ENCODE data around the gene DUSP7.

DUSP7 gene

DNA sequence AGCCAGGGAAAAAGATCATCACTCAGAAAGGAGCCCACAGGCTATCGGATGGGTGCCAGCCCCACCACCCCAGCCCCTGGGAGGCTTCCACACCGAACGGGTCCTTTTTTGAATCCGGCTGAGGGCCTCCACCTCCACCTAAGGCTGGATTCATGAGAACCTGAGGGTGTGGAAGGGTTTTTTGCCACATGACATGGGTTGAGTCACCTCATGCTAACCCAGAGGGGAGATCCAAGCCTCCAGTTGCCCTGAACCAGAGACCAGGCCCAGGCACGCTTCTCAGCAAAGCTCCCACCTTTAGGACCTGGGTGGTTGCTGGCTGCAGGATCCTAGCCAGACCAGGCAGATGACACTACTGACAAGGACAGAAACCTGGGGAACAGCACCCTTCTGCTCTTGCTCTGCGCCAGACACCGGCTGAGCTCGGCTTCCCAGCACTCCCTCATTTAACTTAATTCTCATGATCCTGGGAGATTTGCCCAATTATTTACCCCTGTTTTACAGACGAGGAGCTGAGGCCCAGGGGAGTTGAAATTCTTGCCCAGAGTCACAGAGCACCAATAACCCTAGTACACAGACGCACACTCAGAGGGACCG, 25.6 kb downstream of the DUSP7 start:
- Histone ChIP-seq H3K36me3 (ENCODE audit: insufficient read depth) (no peaks in the 10 kb centered on the region), H2AFZ (ENCODE audit: low read depth) (no peak overlapping the region), H3K79me2 (ENCODE audit: insufficient read depth, low read depth) (no peaks in the 10 kb centered on the region), H4K20me1 (ENCODE audit: insufficient read depth) (no peaks in the 10 kb centered on the region), H3K4me1 (ENCODE audit: low read depth, poor library complexity, severe bottlenecking) (no peaks in the 10 kb centered on the region), H3K4me2 (no peak overlapping the region), H3K9ac (no peak overlapping the region), H3K4me3 (IDR thresholded peaks at IDR 0.05; ENCODE audit: insufficient read depth, low read depth, low read length) (no peak overlapping the region), H3K27ac (no peak overlapping the region), H3K27me3 (ENCODE audit: insufficient read depth, low read depth) (no peaks in the 10 kb centered on the region)
- TF ChIP-seq, protein P1, sequence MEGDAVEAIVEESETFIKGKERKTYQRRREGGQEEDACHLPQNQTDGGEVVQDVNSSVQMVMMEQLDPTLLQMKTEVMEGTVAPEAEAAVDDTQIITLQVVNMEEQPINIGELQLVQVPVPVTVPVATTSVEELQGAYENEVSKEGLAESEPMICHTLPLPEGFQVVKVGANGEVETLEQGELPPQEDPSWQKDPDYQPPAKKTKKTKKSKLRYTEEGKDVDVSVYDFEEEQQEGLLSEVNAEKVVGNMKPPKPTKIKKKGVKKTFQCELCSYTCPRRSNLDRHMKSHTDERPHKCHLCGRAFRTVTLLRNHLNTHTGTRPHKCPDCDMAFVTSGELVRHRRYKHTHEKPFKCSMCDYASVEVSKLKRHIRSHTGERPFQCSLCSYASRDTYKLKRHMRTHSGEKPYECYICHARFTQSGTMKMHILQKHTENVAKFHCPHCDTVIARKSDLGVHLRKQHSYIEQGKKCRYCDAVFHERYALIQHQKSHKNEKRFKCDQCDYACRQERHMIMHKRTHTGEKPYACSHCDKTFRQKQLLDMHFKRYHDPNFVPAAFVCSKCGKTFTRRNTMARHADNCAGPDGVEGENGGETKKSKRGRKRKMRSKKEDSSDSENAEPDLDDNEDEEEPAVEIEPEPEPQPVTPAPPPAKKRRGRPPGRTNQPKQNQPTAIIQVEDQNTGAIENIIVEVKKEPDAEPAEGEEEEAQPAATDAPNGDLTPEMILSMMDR (conservative IDR thresholded peaks at IDR 0.05; ENCODE audit: low read depth, low read length) = no peak

DNA sequence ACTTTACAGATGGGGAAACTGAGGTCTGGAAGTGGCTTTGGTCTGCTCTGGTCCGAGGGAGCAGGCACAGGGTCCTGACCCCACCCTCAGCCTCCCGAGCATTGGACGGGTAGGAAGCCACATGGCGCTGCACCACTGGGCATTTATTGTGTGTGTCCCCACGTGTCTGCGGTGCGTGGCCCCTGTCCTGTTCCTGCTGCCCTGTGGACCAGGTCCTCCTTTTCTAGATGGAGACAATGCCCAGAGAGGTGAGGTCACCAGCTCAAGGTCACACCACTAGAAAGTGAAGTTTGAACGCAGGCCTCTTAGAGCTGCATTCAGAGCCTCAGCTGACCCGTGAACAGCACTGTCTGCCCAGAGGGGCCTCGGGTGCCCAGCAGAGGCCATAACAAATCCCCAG, 26.8 kb downstream of the DUSP7 start:
- no peaks in the 10 kb centered on the region for H3K36me3 ChIP-seq (ENCODE audit: insufficient read depth)
- no peak overlapping the region for H2AFZ ChIP-seq (ENCODE audit: low read depth)
- H3K27ac ChIP-seq = no peak overlapping the region
- no peak overlapping the region for H3K9ac ChIP-seq
- H3K4me3 ChIP-seq (IDR thresholded peaks at IDR 0.05; ENCODE audit: insufficient read depth, low read depth, low read length) = no peak overlapping the region
- H3K4me1 ChIP-seq (ENCODE audit: low read depth, poor library complexity, severe bottlenecking) = no peaks in the 10 kb centered on the region
- no peaks in the 10 kb centered on the region for H3K79me2 ChIP-seq (ENCODE audit: insufficient read depth, low read depth)
- H3K27me3 ChIP-seq (ENCODE audit: insufficient read depth, low read depth) = no peaks in the 10 kb centered on the region
- H4K20me1 ChIP-seq (ENCODE audit: insufficient read depth) = no peaks in the 10 kb centered on the region
- TF ChIP-seq, protein P1 (conservative IDR thresholded peaks at IDR 0.05; ENCODE audit: low read depth, low read length) = no peak
- H3K4me2 ChIP-seq = no peak overlapping the region

DNA sequence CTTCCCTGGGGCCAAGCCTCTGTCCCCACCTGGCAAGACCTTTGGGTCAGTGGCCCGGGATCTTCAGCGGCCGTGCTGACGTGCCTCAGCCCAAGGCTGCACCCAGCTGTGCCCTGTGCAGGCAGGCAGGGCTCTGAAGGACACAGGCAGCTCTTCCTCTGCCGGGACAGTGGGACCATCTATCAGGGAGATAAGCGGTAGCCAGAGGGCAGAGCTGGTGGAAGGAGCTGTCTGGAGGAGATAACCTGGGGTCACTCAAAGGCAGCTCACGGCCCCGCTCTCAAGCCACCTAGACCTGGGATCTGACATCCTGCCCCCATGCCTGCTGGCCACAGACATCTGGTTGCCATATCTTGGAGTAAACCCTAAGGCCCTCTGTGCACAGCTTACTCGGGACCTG, 27.3 kb downstream of the DUSP7 start:
- no peak overlapping the region for H3K27ac ChIP-seq
- H3K4me3 ChIP-seq (IDR thresholded peaks at IDR 0.05; ENCODE audit: insufficient read depth, low read depth, low read length) = no peak overlapping the region
- H3K4me1 ChIP-seq (ENCODE audit: low read depth, poor library complexity, severe bottlenecking) = no peaks in the 10 kb centered on the region
- TF ChIP-seq, protein P1 (conservative IDR thresholded peaks at IDR 0.05; ENCODE audit: low read depth, low read length) = no peak
- H4K20me1 ChIP-seq (ENCODE audit: insufficient read depth) = no peaks in the 10 kb centered on the region
- no peaks in the 10 kb centered on the region for H3K79me2 ChIP-seq (ENCODE audit: insufficient read depth, low read depth)
- H2AFZ ChIP-seq (ENCODE audit: low read depth) = no peak overlapping the region
- H3K27me3 ChIP-seq (ENCODE audit: insufficient read depth, low read depth) = no peaks in the 10 kb centered on the region
- H3K4me2 ChIP-seq = no peak overlapping the region
- no peak overlapping the region for H3K9ac ChIP-seq
- H3K36me3 ChIP-seq (ENCODE audit: insufficient read depth) = no peaks in the 10 kb centered on the region

DNA sequence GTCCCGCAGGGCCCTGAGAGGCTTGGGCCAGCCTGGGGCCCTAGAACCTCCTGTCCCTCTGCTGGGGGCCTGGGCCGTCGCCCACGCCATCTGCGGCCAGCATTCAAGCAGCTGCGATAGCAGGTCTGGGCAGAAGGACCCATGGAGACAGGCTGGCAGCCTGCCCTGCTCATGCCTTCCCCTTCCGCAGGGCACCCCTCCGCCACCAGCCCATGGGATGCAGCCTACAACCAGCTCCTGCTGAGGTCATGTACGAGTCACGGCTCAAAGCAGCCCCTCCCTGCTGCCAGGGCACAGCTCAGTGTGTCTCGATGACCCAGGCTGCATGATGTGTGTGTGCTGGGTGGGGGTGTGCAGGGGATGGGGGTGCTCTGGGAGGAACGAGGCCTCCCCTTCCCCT, 27.8 kb downstream of the DUSP7 start:
- TF ChIP-seq, protein P1 (conservative IDR thresholded peaks at IDR 0.05; ENCODE audit: low read depth, low read length) = no peak
- H3K79me2 ChIP-seq (ENCODE audit: insufficient read depth, low read depth) = no peaks in the 10 kb centered on the region
- no peak overlapping the region for H2AFZ ChIP-seq (ENCODE audit: low read depth)
- no peak overlapping the region for H3K27ac ChIP-seq
- H4K20me1 ChIP-seq (ENCODE audit: insufficient read depth) = no peaks in the 10 kb centered on the region
- H3K4me2 ChIP-seq = no peak overlapping the region
- H3K4me1 ChIP-seq (ENCODE audit: low read depth, poor library complexity, severe bottlenecking) = no peaks in the 10 kb centered on the region
- no peak overlapping the region for H3K9ac ChIP-seq
- H3K36me3 ChIP-seq (ENCODE audit: insufficient read depth) = no peaks in the 10 kb centered on the region
- no peak overlapping the region for H3K4me3 ChIP-seq (IDR thresholded peaks at IDR 0.05; ENCODE audit: insufficient read depth, low read depth, low read length)
- no peaks in the 10 kb centered on the region for H3K27me3 ChIP-seq (ENCODE audit: insufficient read depth, low read depth)
